ENCODE data around the gene MALRD1.

Gene MALRD1

DNA sequence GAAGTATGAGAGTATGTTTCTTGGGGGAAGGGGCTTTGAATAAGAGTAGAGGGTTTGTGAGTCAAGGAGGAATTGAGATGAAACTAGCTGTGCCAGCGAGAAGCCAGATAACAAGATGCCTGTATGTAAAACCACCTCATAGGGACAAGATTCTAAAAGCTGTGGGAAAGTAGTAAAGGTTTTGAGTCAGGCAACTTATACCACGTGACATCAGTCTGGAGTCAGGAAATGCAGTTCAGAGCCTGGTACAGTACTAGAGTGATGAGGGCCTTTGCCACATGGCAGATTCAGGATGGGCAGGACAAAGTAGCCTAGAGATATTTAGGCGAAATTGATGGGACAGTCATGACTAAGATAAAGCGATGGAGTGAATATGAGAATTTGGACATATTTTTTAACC, 627.5 kb downstream of the MALRD1 start:
- no peak for DNase-seq (ENCODE audit: extremely low read depth, low read depth)
- TF ChIP-seq, protein P1, sequence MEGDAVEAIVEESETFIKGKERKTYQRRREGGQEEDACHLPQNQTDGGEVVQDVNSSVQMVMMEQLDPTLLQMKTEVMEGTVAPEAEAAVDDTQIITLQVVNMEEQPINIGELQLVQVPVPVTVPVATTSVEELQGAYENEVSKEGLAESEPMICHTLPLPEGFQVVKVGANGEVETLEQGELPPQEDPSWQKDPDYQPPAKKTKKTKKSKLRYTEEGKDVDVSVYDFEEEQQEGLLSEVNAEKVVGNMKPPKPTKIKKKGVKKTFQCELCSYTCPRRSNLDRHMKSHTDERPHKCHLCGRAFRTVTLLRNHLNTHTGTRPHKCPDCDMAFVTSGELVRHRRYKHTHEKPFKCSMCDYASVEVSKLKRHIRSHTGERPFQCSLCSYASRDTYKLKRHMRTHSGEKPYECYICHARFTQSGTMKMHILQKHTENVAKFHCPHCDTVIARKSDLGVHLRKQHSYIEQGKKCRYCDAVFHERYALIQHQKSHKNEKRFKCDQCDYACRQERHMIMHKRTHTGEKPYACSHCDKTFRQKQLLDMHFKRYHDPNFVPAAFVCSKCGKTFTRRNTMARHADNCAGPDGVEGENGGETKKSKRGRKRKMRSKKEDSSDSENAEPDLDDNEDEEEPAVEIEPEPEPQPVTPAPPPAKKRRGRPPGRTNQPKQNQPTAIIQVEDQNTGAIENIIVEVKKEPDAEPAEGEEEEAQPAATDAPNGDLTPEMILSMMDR (IDR thresholded peaks at IDR 0.05; ENCODE audit: low read depth, low read length), result no peak

DNA sequence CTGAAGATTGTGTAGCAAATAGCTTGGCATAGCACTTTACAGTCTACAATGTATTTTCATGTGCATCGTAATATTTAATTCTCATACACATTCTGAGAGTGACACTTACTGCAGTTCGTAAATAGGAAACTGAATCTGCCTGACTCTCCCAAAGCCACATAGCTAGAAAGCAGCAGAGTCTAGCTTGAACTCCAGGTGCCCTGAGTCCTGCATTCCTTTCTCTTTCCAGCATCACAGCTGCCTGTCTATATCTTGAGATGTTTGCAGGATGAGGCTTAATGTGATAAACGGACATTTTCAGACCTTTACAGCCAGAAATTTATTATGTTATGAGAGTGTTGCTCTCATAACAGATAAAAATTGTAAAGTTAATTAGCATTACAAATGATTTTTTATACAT, 634.8 kb downstream of the MALRD1 start:
- DNase-seq (ENCODE audit: extremely low read depth, low read depth), result no peak
- TF ChIP-seq, protein P1 (IDR thresholded peaks at IDR 0.05; ENCODE audit: low read depth, low read length), result no peak

DNA sequence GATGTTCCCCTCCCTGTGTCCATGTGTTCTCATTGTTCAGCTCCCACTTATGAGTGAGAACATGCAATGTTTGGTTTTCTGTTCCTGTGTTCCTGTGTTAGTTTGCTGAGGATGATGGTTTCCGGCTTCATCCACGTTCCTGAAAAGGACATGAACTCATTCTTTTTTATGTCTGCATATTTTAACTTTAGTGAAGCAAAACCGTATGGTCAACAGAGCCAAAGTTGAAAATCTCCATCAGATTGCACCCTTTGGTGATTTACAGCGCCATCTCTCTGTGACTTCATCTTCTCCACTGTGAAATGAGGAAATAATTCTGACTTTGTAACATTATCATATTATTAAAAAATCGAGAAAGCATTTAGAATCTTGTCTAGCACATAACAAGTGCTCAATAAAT, 635.4 kb downstream of the MALRD1 start:
- peak; percentile 3 for DNase-seq (ENCODE audit: extremely low read depth, low read depth)
- TF ChIP-seq, protein P1 (IDR thresholded peaks at IDR 0.05; ENCODE audit: low read depth, low read length), result peak; percentile 36

DNA sequence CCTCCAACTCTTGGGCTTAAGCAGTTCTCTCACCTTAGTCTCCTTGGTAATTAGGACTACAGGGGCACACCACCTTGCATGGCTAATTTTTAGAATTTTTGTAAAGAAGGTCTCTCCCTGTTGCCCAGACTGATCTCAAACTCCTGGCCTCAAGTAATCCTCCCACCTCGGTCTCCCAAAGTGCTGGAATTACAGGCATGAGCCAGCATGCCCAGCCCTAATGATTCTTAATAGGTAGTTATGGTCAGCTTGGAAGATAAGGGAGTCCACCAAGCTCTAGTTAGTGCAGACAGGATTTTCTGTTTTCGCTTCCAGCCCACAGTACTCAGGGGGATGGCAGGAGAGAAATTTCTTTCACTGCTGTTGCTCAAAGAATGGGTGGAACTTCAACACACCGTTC, 639.7 kb downstream of the MALRD1 start:
- TF ChIP-seq, protein P1 (IDR thresholded peaks at IDR 0.05; ENCODE audit: low read depth, low read length), result no peak
- DNase-seq (ENCODE audit: extremely low read depth, low read depth), result no peak

DNA sequence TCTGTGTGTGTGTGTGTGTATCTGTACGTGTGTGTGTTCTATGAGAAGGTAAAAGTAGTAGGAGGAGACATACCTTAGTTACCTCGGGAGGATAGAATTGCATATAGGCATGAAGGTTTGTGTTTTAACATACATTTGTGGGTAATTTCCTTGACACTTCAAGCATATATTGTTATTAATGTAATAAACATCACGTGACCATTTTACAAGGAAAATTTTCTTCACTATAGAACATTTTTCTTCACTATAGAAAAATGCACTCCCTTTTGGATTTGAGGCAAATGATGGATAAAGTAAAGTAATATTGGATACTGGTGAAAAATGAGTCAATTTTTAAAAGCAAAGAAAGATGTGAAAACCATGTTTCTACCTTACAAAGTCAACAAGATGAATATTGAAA, 640.6 kb downstream of the MALRD1 start:
- no peak for DNase-seq (ENCODE audit: extremely low read depth, low read depth)
- TF ChIP-seq, protein P1 (IDR thresholded peaks at IDR 0.05; ENCODE audit: low read depth, low read length), result no peak

DNA sequence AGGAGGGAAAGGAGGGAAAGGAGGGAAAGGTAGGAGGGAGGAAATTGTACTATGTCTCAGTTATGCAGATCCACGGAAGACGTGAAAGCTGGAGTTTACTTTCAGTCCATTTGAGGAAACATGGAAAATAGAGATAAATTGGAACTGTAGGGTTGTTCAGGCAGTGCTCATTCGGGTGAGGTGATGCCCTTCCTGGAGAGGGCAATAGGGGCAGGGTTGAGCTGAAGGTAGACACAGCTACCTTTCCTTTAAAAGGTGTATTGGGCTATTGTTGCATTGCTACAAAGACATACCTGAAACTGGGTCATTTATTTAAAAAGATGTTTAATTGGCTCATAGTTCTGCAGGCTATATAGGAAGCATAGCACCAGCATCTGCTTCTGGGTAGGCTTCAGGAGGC, 650.7 kb downstream of the MALRD1 start:
- TF ChIP-seq, protein P1 (IDR thresholded peaks at IDR 0.05; ENCODE audit: low read depth, low read length), result no peak

DNA sequence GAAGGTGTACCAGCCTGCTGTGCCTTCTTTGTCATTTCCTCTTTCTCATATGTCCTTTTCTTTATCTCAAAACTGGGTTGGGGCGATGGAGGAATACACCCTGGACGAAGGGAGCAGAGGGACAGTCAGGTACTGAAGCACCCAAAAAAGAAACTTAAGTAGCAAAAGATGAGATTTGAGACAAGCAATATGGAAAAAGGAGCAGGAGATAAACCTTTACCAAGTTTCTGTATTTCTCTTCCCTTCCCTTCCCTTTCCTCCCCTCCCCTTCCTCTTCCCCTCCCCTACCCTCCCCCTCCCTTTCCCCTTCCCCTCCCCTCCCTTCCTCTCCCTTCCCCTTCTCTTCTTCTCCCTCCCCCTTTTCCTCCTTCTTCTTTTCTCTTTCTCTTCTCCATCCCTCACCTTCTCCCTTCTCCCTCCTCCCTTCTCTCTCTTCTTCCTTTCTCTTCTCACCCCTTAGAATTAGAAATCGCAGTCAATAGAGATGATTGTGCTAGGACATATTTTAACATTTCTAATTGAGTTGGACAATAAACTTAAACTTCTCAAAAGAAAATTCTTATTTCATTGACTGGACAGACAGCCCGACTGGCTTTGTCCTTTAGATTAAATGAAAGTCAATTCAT, 652.9 kb downstream of the MALRD1 start:
- DNase-seq (ENCODE audit: extremely low read depth, low read depth), result no peak
- TF ChIP-seq, protein P1 (IDR thresholded peaks at IDR 0.05; ENCODE audit: low read depth, low read length), result no peak

More for the DNA sequence above, 650.7 kb downstream of the MALRD1 start:
- DNase-seq (ENCODE audit: extremely low read depth, low read depth), result no peak
